HG02678 (cell line): ENCODE data around the gene FCHO1.

Source experiments
- ATAC-seq: cut with Tn5 transposase; IDR thresholded peaks from one replicate; pipeline ENCODE4 v1.9.1; 2021; ENCODE audit warnings: mild to moderate bottlenecking, moderate library complexity; ENCODE audit not compliant: unreplicated experiment

FCHO1 gene

DNA sequence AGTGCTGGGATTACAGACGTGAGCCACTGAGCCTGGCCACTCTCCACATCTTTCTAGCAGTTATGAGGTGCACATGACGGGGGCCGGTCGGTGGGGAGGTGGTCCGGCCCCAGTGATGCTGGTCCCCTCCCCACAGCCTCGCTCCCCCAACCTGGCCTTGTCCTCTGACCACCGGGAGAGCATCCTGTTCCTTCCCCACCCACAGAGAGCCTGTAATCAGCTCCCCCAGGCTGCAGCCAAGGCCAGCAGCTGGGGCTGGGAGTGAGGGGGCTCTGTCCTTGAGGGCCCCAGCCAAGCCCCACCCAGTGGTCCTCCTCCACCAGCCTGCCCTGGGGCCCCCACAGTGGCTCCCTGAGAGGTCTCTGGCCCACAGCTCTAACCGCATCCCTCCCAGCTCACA, 73.1 kb downstream of the FCHO1 start:
- ATAC-seq = no peak

DNA sequence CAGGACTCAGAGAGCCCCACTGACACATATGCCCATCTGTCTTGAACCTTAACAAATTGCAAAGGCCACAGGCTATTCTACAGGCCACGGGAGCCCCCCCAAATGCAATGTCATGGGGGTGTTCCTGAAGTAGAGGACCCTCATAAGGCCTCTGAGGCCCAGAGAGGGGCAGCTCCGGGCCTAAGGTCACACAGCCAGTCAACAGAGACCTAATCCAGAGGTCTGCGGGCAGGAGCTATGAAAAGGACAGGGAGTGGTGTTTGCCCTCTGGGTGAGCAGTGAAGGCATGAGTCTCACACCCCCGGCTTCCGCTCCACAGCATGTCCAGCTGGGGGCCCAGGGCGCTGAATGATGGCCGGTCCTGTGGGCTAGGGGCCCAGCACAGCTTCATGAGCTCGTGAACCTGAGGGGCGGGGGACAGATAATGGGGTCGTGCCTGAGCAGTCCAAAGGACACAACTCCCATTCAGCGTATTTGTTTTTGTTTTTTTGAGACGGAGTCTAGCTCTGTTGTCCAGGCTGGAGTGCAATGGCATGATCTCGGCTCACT, 75.3 kb downstream of the FCHO1 start:
- no peak for ATAC-seq

DNA sequence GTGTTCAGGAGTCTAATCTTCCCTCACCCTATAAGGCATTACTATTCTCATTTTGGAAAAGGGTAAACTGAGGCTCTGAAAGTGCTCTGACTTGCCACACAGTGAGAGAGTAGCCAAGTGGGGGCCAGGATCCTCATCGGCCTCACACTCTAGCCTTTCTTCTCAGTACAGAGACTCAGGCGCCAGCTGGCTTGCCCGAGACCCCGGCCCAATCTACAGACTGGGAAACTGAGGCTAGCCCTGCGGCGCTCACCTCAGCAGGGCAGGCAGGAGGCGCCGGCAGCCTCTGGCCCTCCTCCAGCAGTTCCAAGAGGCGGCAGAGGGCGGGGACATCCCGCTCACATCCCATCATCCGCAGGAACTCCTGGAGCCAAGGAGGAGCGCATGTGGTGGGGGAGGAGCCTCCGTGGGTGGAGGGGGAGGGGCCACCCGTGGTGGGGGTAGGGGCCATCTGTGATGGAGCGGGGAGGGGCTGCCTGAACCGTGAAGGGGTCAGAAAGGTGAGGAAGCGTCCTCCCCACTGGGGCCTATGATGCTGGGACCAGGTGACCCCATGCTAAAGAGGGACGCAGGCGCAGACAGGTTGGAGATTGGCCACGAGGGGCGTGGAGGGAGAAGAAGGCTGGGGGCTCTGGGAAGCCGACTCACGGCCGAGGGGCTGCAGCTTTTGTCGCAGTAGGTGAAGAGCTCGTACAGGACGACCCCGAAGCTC, 78.7 kb downstream of the FCHO1 start:
- no peak for ATAC-seq

DNA sequence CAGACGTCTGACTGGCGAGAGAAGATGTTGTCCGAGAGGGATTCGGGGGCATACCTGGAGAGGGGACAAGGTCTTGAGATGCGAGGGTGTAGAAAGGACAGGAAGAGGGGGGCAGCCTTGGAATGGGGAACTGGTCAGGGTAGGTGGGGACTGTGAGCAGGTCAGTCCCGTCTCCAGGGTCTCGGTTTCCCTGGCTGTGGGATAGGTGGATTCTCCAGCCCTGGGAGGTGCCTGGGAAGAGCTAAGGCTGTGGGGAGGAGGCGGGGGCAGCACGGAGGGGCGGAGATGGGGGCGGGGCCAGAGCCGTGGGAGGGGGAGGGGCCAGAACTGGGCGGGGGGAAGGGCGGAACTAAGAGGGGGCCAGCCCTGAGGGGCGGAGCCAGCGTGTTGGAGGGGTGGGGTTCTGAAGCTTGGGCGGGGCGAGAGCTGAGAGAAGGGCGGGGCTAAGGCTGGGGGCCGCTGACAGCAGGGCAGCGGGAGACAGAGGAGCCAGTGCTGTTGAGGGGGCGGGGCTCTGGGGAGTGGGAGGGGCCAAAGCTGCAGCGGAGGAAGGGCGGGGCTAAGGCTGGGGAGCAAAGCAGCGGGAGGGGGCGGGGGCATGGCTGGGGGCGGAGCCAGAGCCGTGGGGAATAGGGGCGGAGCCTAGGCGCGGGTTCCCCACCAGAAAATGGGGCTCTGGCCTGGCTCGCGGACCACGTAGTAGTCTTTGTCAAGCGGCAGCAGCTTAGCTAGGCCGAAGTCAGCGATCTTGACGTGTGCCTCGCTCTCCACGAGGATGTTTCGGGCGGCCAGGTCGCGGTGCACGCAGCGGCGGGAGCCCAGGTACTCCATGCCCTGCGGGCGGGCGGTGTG, 79.5 kb downstream of the FCHO1 start:
- ATAC-seq = no peak

DNA sequence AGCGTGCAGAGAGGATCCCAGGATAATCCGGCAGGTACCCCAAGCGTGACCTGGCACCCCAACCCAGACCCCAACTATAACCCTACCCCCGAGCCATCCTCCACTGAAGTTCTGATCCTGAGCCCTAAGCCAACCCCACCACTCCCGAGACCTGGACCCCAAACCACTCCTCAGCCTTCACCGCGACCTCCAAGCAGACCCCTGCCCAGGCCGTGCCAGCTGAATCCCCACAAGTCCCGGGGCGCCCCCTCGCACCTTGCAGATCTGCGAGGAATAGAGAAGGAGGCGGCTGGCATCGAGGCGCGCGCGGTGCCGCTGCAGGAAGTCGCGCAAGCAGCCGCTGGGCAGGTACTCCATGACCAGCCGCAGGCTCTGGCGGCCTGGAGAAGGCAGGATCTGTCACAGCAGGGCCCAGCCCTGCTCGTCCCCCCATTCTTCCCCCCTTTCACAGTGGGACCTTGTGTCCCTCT, 80.2 kb downstream of the FCHO1 start:
- ATAC-seq = no peak

DNA sequence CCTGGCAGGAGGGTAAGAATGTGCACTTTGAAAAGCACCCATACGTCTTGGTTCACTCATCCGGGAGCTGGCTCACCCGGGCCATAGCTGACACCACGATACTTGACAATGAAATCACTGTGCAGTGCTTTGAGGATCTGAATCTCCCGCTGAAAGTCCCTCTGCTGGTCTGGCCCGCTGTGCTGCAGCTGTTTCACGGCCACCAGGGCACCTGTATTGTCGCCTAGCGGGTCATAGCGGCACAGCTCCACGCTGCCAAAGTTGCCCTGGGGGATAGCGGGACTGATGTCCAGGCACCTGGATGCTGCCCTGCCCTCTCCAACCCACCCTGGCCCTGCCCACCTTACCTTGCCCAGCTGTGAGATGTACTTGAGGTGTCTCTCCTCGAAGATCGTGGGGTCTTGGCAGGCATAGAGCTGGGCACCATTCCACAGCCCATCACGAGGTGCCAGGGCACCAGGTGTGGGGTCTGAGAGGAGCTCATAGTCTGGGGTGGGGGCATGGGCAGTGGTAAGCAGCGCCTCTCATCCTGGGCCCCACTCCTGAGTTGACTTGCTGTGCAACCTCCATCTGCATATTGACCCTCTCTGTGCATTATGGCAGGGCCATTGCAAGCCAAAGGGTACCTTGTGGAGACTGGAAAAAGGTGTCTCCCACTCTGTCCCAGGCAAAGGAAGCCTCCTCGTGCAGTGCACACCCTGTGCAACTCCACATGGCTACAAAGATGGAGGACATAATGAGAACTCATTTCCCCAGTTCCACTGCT, 81.3 kb downstream of the FCHO1 start:
- ATAC-seq = no peak

DNA sequence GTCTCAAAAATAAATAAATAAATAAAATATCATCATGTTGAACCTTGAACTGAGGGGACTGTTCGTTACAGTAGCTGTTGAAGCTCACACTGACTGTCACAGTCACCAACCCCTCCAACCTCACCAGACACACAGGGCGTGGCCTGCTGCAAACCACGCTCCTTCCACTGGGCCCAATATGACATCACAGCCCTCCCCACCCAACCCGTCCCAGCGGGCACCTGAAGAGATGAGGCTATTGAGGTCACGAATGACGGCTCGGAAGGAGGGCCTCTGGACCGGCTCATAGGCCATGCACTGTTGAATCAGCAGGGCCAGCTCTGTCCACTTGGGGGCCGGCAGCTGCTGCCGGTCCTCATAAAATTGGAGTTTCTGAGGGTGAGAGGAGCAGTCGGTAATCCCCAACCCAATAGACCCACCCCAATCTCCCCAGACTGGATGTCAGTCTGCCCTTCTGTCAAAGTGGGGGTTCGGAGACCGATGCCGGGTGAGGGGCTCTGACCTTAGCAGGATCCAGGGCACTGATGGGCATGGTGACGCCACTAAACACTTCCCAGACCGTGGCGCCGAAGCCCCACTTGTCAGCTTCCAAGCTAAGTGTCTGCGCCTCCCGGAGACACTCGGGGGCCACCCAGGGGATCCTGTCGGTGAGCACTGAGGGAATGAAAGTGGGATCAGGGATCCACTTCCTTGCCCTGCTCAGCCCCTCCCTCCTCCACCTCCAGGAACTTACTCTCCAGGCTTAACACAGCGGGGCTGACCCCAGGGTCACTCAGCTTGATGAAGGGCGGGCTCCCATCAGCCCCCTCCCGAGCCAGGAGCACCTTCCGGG, 83.3 kb downstream of the FCHO1 start:
- ATAC-seq = no peak

DNA sequence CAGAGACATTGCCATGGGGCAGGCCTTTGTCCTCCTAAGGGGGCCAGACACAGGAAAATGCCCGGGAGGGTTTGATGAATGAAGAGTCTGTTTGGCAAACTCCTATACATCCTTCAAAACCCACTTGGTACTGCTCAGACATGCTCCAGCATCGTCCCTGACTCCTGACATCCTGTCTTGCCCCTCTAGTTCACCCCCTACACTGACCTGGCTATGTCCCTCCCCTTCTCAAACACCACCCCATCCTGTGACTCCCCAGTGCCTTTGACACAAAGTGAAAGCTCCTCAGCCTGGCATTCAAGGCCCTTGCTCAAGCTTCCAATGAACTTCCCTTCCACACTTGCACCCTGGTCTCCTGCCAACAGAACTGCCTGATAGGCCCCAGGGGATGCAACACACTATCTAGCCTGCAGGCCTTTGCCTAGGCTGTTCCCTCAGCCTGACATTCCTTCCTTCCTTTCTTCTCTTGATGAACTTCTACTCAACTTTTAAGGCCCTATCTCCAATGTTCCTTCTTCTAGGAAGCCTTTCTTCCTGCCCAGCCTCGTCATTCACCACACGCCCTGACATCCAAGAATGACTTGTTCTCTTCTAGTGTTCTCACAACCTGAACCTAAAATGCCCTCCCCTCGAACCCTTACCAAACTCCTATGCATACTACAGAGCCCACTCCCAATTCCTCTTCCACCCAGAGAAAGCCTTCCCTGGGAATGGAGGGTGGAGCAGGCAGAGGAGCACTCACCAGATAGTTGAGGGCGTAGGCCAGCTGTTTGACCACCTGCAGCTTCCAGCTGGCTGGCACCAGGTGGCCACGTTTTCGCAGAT, 84.1 kb downstream of the FCHO1 start:
- no peak for ATAC-seq

DNA sequence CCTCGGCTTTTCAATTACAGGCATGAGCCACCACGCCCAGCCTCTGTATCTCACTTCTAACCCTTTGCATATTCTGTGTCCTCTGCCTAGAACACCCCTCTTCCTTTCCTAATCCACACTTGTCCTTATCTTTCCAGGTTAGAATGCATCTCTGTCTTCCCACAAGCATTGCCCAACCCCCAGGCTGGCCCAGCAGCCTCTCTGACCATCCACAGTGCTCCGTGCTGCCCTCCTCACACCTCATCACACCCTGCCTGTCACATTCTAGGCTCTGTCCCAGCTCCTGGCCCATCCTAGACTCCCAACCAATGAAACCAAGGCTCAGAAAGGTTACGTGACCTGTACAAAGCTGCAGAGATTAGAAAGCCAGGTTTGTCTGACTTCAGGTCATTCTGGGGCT, 85.3 kb downstream of the FCHO1 start:
- ATAC-seq = no peak

DNA sequence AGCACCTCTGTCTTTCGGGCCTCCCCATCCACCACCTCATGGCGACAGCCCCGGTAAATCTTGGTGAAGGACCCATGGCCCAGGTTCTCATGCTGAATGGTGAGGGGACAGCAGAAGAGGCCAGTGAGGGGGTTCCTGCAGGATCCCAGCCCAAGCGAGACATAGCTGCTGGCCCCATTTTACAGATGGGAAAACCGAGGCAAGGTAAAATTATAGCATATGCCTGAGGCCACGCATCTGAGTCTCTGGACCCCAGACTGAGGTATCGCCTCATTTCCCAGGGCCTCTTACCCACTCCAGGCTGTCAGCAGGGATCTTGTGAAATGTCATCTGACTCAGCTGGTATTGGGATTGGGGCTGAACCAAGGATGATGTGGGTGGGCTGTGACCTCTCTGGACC, 86.7 kb downstream of the FCHO1 start:
- no peak for ATAC-seq
